ENCODE measurements around the gene TNFRSF12A.

TNFRSF12A gene

DNA sequence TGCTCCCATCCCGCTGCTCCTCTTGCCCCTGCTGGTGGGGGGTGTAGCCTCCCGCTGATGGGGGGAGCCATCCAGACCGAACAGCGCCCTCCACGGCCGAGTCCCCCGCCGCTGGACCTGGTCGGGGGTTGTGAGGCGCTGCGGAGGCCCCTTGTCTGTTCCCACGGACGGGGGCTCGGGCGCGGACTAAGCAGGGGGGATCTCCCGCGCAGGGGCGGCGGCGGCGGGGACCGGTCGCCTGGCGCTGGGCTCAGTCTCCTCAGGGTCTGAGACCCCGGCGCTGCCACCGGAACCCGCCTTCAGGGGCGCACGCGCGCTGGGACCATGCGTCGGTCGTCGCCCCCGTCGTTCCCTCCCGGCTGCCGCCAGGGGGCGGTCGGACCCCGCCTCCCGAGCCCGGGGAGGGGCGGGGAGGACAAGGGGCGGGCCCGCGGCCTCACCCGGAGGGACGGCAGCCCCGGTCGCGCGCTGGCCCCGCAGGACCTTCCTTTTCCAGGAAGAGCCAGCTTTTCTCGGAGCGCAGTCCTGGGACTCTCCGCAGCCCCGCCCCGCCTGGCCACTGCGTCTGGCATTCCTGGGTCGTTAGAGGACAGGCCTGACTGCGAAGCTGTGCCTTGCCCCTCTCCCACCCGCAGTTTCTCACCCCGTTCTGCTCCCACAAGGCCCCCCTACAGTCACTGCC lies 39.0 kb downstream of the TNFRSF12A start:
- TF ChIP-seq, protein P1, sequence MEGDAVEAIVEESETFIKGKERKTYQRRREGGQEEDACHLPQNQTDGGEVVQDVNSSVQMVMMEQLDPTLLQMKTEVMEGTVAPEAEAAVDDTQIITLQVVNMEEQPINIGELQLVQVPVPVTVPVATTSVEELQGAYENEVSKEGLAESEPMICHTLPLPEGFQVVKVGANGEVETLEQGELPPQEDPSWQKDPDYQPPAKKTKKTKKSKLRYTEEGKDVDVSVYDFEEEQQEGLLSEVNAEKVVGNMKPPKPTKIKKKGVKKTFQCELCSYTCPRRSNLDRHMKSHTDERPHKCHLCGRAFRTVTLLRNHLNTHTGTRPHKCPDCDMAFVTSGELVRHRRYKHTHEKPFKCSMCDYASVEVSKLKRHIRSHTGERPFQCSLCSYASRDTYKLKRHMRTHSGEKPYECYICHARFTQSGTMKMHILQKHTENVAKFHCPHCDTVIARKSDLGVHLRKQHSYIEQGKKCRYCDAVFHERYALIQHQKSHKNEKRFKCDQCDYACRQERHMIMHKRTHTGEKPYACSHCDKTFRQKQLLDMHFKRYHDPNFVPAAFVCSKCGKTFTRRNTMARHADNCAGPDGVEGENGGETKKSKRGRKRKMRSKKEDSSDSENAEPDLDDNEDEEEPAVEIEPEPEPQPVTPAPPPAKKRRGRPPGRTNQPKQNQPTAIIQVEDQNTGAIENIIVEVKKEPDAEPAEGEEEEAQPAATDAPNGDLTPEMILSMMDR (conservative IDR thresholded peaks at IDR 0.05; ENCODE audit: low read depth): peak; percentile 91
- peak overlapping the region; percentile 68 for H3K27ac ChIP-seq
- POLR2A ChIA-PET (ENCODE audit: low non-redundant PET): interaction anchor here (0.9 to 1.1 kb wide), 2 partner anchors 66 to 70 kb away, joined by 3 to 4 read pairs; no protein-coding TSS in a partner anchor
- DNase-seq (ENCODE audit: low spot score): peak; percentile 87
- CTCF ChIA-PET: interaction anchor here (0.5 to 2.8 kb wide), 27 partner anchors 8 to 604 kb away, joined by 3 to 48 read pairs (median 3); partner anchors contain the start of gene ZSCAN10

DNA sequence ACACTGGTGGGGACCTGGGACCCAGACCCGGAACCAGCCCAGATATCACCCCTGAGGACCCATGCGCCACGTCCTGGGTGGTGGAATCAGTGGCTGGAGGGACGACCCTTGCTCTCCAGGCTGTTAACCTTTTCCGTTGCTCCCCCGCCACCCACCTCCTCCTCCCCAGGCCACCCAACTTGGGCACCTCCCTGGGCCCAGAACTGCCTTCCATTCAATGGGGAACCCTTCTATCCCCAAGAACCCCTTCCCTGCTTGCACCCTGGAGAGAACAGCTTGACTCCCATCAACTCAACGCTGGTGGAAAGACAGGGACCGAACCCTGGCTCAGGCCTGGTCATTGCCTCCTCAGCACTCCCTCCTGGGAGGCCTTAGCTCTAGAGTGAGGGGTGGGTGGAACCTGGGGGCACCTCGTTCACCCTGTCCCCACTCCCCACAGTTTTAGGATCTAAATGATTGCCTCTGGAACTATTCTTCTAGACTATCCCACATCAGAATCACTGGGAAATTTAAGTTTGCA lies 39.6 kb downstream of the TNFRSF12A start:
- TF ChIP-seq, protein P1 (conservative IDR thresholded peaks at IDR 0.05; ENCODE audit: low read depth): no peak
- CTCF ChIA-PET: interaction anchor here (0.6 to 2.8 kb wide), 18 partner anchors 9 to 152 kb away, joined by 3 to 48 read pairs (median 3); partner anchors contain the start of gene ZSCAN10
- H3K27ac ChIP-seq: peak overlapping the region; percentile 68
- POLR2A ChIA-PET (ENCODE audit: low non-redundant PET): interaction anchor here (1.1 kb wide), 1 partner anchor 66 kb away, joined by 3 read pairs; no protein-coding TSS in a partner anchor
- no peak for DNase-seq (ENCODE audit: low spot score)

DNA sequence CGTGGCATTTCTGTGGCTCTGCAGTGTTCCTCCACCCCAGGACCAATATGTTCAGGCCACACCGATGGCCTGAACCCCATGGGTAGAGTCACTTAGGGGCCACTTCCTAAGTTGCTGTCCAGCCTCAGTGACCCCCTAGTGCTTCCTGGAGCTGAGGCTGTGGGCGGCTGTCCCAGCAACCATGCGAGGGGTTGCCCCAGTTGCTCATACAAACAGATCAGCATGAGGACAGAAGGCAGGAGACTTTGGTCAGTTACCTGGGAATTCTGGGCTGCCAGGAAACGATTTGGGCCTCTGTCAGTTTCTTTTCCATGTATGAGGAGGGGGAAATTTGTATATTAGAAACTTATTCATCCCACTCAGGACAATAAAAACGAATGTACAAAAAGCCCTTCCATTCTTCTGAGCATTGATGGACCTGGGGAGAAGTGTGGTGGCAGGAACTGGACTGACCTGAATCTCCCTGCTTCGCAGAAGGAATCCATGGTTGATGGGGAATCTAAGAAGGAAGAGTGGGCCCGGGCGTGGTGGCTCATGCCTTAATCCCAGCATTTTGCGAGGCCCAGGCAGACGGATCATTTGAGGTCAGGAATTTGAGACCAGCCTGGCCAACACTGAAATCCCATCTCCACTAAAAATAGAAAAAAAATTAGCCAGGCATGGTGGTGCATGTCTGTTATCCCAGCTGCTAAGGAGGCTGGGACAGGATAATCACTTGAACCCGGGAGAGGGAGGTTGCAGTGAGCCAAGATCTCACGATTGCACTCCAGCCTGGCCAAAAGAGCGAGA lies 40.4 kb downstream of the TNFRSF12A start:
- POLR2A ChIA-PET (ENCODE audit: low non-redundant PET): no interaction called here
- CTCF ChIA-PET: interaction anchor here (0.6 to 2.8 kb wide), 5 partner anchors 9 to 82 kb away, joined by 3 to 15 read pairs (median 3); no protein-coding TSS in a partner anchor
- no peak overlapping the region for H3K27ac ChIP-seq
- TF ChIP-seq, protein P1 (conservative IDR thresholded peaks at IDR 0.05; ENCODE audit: low read depth): no peak
- DNase-seq (ENCODE audit: low spot score): no peak

DNA sequence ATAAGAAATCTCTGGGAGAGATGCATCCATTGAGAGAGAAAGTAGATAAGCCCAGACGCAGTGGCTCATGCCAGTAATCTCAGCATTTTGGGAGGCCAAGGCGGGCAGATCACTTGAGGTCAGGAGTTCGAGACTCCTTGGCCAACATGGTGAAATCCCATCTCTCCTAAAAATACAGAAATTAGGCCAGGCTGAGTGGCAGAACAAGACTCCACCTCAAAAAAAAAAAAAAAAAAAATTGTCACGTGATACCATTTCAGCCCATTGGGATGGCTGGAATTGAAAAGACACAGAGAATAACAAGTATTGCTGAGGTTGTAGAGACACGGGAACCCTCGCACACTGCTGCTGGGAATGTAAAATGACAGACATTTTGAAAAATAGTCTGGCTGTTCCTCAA lies 42.4 kb downstream of the TNFRSF12A start:
- ChIA-PET POLR2A (ENCODE audit: low non-redundant PET) (no interaction called here), CTCF (interaction anchor here (0.7 kb wide), 1 partner anchor 391 kb away, joined by 6 read pairs; no protein-coding TSS in a partner anchor)
- no peak overlapping the region for H3K27ac ChIP-seq
- TF ChIP-seq, protein P1 (conservative IDR thresholded peaks at IDR 0.05; ENCODE audit: low read depth): no peak
- DNase-seq (ENCODE audit: low spot score): no peak

DNA sequence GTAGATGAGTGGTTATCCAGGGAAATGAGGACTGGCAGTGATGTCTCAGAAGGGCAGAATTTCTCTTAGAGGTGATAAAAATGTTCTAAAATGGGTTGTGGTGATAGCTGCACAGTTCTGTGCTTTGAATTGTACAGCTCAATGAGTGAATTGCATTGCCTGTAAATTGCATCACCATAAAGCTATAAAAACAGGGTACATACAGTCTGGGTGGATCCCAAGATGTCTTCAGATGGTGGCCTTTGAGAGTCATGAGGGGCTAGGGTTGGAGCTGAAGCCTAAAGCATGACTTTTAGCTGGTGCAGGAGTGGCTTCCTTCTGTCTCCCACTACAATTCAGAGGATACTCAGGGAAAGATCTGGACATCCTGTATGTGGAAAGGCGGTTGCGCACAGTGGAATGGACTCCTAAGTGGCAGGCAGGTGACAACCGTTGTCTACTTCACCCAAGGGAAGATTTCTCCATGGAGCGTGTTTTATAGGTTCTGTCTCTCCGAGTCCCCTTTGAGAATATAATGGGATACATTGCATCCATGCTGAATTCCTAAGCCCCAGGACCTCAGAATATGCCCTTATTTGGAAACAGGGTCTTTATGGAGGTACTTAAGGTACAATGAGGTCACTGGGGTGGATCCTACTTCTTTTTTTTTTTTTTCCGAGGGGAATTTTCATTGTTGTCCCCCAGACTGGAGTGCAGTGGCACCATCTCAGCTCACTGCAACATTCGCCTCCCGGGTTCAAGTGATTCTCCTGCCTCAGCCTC lies 43.6 kb downstream of the TNFRSF12A start:
- H3K27ac ChIP-seq: no peak overlapping the region
- TF ChIP-seq, protein P1 (conservative IDR thresholded peaks at IDR 0.05; ENCODE audit: low read depth): no peak

More for the DNA sequence above, 43.6 kb downstream of the TNFRSF12A start:
- ChIA-PET CTCF (interaction anchor here (0.7 kb wide), 2 partner anchors 34 to 65 kb away, joined by 3 read pairs; no protein-coding TSS in a partner anchor), POLR2A (ENCODE audit: low non-redundant PET) (interaction anchor here (0.7 kb wide), 1 partner anchor 71 kb away, joined by 3 read pairs; the partner anchor contains the start of gene ZNF213)
- no peak for DNase-seq (ENCODE audit: low spot score)

All from RWPE1 (cell line).